NCI-H2107 treated with DMSO at 0.1 percent for 48 hours (cell line): ENCODE measurements around the gene CNTNAP3B.
"Not testable (repeated sequence)": the region's sequence is repeated elsewhere in the genome, so short reads cannot be mapped to it uniquely, and the experiment has no call there.

Experiments
- DNase-seq: peaks from one replicate; lab custom pipeline; 2025; ENCODE audit not compliant: unreplicated experiment; lab: John Stamatoyannopoulos, UW

Gene CNTNAP3B

GRCh38 chr9:42129073-42129729 is at the start of gene CNTNAP3B:
Gene CNTNAP3B, minus strand, starts transcription at chr9:42129426. Its CDS starts 332 bp downstream, at chr9:42129094.
- DNase-seq, result not testable (repeated sequence)

- not testable (repeated sequence) for DNase-seq
Observed at GRCh38 chr9:42160299-42160698, 31.1 kb upstream of the CNTNAP3B start.

- not testable (repeated sequence) for DNase-seq
Observed at GRCh38 chr9:42127056-42127841, 2.0 kb downstream of the CNTNAP3B start.

- not testable (repeated sequence) for DNase-seq
Observed at GRCh38 chr9:42121007-42121406, 8.2 kb downstream of the CNTNAP3B start.

GRCh38 chr9:42095929-42096328 is 33.3 kb downstream of the CNTNAP3B start:
- not testable (repeated sequence) for DNase-seq

- not testable (repeated sequence) for DNase-seq
Observed at GRCh38 chr9:42084559-42084952, 44.7 kb downstream of the CNTNAP3B start.

GRCh38 chr9:42083877-42084558 is 45.2 kb downstream of the CNTNAP3B start:
- DNase-seq, result not testable (repeated sequence)

GRCh38 chr9:42080376-42080775 is 48.9 kb downstream of the CNTNAP3B start:
- not testable (repeated sequence) for DNase-seq

- DNase-seq, result not testable (repeated sequence)
Observed at GRCh38 chr9:42074868-42075267, 54.4 kb downstream of the CNTNAP3B start.

- not testable (repeated sequence) for DNase-seq
Observed at GRCh38 chr9:42071026-42071425, 58.2 kb downstream of the CNTNAP3B start.

- DNase-seq, result not testable (repeated sequence)
Observed at GRCh38 chr9:42070035-42070799, 59.0 kb downstream of the CNTNAP3B start.

- DNase-seq, result not testable (repeated sequence)
Observed at GRCh38 chr9:42053874-42054273, 75.4 kb downstream of the CNTNAP3B start.

GRCh38 chr9:42050701-42051100 is 78.5 kb downstream of the CNTNAP3B start:
- not testable (repeated sequence) for DNase-seq

- DNase-seq, result not testable (repeated sequence)
Observed at GRCh38 chr9:42044422-42045010, 84.7 kb downstream of the CNTNAP3B start.

GRCh38 chr9:42033541-42033940 is 95.7 kb downstream of the CNTNAP3B start:
- not testable (repeated sequence) for DNase-seq

- DNase-seq, result not testable (repeated sequence)
Observed at GRCh38 chr9:42020639-42021038, 108.6 kb downstream of the CNTNAP3B start.

GRCh38 chr9:42018220-42018922 is 110.9 kb downstream of the CNTNAP3B start:
- not testable (repeated sequence) for DNase-seq

- DNase-seq, result not testable (repeated sequence)
Observed at GRCh38 chr9:42014317-42014716, 114.9 kb downstream of the CNTNAP3B start.

GRCh38 chr9:41991607-41992006 is 137.6 kb downstream of the CNTNAP3B start:
- not testable (repeated sequence) for DNase-seq

GRCh38 chr9:41980271-41980670 is 149.0 kb downstream of the CNTNAP3B start:
- DNase-seq, result not testable (repeated sequence)
